Fibroblast of peridontal ligament (primary cell): ENCODE measurements around the gene KXD1.

Source experiments
- DNase-seq: peaks from one replicate; pipeline ENCODE4 v3.0.0-alpha.2; 2010; ENCODE audit errors: extremely low read depth

Gene KXD1

DNA sequence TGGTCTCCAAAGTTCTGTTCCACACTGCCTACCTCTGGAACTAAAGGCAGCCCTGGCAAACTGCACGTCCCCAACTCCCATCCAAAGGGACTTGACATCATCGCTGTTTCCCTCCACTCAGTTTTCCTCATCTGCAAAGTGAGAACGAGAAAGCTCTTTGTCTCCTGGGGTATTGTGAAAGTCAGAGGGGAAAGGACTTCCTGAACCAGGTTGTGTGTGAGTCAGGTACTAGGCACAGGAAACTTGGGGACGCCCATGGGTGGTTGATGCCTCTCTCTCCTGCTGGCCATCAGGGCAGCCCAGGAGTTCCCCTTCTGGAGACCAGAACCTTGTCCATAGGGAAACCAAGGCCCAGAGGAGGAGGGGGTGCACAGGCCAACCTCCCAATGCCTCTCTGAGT is 44.2 kb downstream of the KXD1 start:
- no peak for DNase-seq

DNA sequence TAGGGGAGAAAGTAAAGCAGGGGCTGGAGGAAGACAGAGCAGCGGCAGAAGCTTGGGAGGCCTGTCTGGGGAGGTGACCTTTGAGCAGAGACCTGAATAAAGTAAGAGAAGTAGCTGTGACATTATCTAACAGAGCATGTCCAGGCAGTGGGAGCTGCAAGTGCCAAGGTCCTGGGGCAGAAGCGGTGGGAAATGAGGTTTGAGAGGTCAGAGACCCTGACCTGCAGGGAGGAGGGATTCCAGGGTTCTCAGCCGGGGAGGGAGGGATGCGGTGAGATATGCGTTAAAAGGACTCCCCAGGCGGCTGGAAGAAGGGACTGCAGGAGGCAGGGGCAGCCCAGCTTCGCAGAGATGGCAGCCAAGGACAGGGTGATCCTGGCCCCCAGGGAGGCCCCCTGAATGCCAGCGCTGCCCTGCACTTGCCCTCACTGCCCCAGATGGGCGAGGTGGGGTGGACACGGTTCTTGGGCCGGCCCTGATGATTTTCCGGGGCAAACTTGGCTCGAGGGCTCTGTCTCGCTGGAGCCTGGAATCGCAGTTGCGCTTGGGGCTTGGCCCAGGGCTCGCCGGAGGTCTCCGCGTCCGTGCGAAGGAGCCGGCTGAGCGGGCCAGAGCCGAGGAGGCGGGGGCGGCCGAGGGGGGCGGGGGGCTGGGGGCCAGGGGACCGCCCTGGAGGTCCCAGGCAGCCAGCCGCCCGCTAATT is 45.7 kb downstream of the KXD1 start:
- DNase-seq = no peak

GRCh38 chr19:18603958-18604819 is 46.5 kb downstream of the KXD1 start:
- DNase-seq = no peak

DNA sequence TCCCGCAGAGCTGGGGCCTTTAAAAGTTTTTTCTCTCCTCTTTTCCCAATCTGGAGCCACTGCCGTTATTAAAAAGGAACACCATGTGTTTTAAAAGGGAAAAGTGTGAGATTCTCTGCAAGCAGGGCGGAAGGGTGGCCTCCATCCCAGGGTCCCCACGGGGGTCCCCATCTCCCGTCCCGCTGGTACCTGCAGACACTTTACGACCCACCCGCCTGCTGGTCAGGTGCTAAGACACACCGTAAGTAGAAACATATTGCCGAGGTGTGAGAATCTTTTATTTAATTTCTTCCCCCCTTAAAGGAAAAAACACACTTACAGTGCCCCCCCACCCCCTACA is 47.1 kb downstream of the KXD1 start:
- DNase-seq = no peak

DNA sequence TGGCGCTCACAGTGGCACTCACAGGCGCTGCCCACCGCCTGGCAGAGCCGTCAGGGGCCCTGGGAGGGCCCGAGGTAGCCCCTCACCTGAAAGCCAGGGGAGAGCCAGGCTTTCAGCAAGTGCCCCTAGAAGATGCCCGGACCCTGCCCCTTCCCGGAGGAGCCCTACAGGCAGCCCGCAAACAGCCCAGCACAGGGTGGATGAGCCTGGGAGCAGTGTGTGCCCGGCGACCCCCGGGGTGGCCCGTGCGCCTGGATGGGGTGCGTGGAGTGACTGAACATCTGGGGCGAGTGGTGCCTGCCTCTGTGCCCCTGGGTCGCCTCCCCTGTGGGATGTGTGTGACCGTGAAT is 47.5 kb downstream of the KXD1 start:
- no peak for DNase-seq

DNA sequence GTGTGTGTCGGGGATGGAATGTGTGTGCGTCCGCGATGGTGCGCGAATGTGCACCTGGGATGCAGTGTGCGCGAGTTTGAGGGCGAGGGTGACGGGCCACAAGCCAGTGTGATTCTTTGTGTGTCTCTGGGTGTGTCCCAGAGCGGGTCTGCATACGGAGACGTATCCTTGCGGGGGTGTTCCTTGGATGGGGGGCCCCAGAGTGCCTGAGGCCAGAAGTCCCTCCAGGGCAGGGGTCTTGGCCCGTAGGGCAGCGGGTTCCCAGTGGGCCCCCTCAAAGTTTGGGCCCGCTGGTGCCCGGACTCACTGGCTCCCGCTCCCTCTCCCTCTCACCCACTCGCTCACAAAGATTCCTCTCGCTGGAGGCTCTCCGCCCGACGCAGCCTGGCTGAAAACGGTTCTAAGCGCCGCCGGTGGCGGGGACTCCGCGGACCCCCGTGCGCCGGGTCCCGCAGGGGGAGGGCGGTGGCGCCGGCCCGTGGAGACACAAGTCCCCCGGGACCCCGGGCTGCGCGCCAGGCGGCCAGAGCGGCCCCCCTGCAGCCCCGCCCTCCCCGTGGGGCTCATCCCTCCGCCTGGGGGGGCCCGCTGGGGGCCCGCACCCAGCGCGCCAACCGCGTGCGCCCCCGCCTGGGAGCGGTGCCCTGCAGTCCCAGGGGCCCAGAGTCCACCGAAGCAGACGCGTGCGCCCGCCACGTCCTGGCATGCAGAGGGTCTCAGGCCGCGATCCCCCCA is 48.0 kb downstream of the KXD1 start:
- no peak for DNase-seq

GRCh38 chr19:18606281-18607225 is 48.9 kb downstream of the KXD1 start, which contains the start of gene CRLF1:
CRLF1 (minus strand) TSS chr19:18606799; CDS start chr19:18606656, 143 bp downstream.
- DNase-seq = no peak

GRCh38 chr19:18607226-18608101 is 49.8 kb downstream of the KXD1 start:
- no peak for DNase-seq

DNA sequence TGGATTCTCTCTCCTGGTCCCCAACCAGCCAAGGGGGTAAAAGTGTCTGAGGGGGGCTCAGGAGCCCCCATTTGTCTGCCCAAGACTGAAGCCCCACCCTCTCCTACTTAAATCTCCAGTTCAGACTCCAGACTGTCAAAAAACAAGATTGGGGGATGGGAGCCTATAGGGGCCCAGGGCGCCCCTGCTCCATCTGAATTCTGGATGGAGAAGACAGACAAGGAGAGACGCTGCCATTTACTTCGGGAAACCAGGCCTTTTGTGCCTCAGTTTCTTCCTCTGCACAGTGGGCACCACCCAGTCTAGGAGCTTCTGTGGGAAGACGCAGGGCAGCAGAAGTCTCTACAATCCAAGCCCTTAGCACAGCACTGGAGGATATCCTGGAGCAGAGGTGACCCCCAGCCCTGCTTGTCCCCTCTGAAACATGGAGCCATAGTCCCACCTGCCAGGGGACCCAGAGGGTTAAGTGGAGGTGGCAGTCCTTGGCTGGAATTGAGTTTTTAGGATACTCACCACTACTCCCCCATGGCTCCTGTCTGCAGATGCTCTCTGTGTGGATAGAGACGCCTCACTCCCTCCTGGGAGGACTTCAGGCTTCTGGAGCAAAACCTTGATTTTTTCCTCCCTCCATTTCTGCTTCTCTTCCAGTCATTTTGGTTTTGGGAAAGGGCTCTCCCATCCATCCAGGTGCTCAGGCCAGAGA is 50.6 kb downstream of the KXD1 start:
- no peak for DNase-seq

DNA sequence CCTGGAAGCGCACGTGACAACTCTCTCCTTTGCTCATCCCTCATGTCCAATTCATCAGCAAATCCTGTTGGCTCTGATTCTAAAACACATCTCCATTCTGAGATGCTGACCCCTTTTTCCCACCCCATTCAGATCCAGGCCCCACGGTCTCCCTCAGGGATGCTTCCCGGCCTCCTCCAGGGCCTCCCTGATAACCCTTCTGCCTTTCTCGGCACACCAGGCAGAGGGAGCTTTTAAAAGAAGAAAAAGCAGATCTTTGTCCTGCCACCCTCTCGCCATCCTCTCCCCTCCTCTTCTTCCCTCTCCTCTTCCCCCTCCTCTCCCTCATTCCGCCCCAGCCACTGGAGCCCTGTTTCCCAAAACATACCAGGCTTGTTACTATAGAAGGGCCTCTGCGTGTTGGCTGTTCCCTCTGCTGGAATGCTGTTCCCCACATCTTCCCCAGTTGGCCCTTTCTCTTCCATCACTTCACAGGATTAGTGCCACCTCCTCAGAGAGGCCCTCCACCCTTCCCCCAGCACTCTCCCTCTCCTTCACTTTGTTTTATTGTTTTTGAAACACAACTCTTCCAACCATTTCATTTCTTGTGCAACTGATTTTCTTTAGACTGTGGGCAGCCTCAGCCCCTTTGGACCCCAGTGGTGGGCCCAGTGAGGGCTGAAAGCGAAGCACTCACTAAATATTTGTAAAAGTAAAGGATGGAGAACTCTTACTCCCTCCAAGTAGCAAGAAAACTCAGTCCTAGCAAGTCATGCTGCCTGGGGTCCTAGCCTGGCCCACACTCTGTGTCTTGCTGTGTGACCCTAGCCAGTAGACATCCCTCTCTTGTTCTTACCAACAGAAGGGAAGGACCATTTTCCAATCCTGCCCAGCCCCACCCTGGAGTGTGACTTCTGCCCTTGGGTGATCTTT is 51.4 kb downstream of the KXD1 start:
- DNase-seq = no peak

- no peak for DNase-seq
Measured at GRCh38 chr19:18609717-18610051, 52.0 kb downstream of the KXD1 start.

DNA sequence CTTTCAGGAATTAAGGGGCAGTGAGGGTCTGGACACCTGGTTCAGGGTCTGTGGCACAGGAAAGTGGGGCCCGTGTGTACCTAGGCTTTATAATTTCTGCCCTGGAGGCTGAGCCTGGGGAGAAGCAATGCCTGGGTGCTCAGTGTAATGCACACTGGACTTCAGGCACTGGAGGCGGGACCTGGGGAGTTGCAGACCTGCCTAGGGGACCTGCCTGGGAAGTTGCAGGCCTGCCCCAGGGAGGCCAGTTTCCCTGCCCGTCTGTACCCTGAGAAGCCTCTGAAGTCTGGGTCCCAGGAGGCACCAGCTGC is 52.5 kb downstream of the KXD1 start:
- no peak for DNase-seq

- DNase-seq = no peak
Measured at GRCh38 chr19:18610556-18611326, 53.1 kb downstream of the KXD1 start.

DNA sequence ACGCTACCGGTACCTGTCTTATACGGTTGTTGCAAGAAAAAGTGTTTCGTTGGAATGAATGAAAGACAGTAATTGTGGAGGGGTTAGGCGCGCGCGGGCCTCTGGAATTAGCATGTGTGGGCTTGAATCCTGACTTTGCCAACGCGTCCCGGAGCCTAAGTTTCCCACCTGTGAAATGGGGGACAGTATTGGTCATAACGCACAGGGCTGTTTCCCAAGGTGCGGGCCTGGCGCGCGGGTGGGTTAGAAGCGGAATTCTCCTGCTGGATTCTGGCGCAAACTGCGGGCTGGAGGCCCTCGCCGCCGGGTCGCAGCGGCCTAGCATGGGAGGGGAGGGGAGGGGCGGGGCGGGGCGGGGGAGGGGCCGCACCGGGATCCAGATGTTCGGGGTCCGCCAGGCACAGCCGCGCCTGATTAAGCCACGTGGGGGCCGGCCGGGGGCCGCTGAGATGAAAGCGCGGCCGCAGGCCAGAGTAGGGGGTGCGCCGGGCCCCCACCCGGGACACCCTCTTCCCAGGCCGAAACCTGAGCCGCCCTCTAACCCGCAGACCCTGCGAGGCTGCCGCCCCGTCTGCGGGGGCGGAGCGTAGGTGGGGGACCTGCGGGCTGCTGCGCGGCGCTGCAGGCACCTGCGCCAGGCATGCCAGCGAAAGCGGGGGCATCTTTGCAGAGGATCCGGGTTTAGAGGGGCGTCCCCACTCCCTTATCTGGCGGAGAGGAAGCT is 53.8 kb downstream of the KXD1 start:
- DNase-seq = no peak

- DNase-seq = no peak
Measured at GRCh38 chr19:18612051-18612771, 54.5 kb downstream of the KXD1 start.

DNA sequence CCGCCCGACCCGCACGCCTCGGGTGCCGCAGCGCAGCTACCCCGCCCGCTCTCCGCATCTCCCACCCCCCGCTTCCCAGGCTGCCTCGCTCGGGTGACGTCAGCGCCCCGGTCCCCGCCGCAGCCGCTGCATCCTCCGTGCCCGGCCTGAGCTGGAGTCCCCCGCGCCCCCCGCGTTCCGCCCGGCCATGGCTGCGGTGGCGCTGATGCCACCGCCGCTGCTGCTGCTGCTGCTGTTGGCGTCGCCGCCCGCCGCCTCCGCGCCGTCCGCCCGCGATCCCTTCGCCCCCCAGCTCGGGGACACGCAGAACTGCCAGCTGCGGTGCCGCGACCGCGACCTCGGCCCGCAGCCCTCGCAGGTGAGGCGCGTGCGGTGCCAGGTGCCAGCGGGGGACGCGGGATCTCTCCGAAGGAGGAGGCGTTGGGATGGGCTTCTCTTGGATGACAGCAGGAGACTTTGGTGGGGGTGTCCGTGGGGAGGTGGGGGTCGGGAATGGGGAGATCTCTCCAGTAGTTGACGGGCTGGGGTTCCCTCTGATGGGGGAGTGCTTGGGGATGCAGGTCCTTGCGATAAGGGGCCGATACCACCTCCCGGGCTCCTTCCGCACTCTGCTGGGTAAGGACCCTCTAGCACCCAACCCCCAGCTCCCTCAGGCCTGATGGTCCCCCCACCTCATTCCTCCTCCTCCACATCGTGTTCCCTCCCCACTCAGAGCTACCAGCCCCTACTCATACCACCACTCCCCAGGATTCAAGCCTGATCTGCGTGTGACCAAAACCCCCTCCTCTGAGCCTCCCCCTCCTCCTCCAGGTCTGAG is 55.3 kb downstream of the KXD1 start, which contains the start of gene TMEM59L:
Gene TMEM59L, plus strand, starts transcription at position 99 of the 817 bp plus-strand sequence. Its CDS starts 89 bp downstream, at position 188.
- no peak for DNase-seq
